K562 (cell line): ENCODE data around the gene KCNK1. TPM values are rescaled to one million over a fixed set of nuclear protein-coding genes. Genes with fewer than 3 reads are reported as not detected.

Source experiments
- ETV6 ChIP-seq, 3 experiments: fragments of 150-350 bp in 1 of 3; sonication (generic) in 1 of 3; formaldehyde crosslinking in 1 of 3; IDR thresholded peaks; 2 replicates each; pipeline versions ENCODE4 v1.6.1 to v1.8.0; 2014 to 2022; ENCODE audit warnings: borderline replicate concordance in 2 of 3, low read depth in 2 of 3, antibody characterized with exemption in 1 of 3, low read length in 1 of 3, mild to moderate bottlenecking in 1 of 3, missing genetic modification reagents in 1 of 3
- HDAC3 ChIP-seq: fragments of 450-650 bp; IDR thresholded peaks from 2 replicates; pipeline ENCODE4 v1.6.1; 2018; ENCODE audit warnings: borderline replicate concordance, mild to moderate bottlenecking, moderate library complexity; ENCODE audit not compliant: partially characterized antibody
- MYC ChIP-seq, 2 experiments: fragments of 250-450 bp in 1 of 2; sonication (Bioruptor Pico) in 1 of 2; IDR thresholded peaks; 2 replicates each; pipeline versions ENCODE4 v1.5.1 to v1.6.1; 2012 to 2021; ENCODE audit warnings: low read depth in 2 of 2, borderline replicate concordance in 1 of 2, improper control_type of control experiment in 1 of 2, low read length in 1 of 2, mild to moderate bottlenecking in 1 of 2, moderate library complexity in 1 of 2
- NR2F6 ChIP-seq: fragments of 450-650 bp; formaldehyde crosslinking; IDR thresholded peaks from 2 replicates; pipeline ENCODE4 v1.4.0; 2020; ENCODE audit warnings: mild to moderate bottlenecking
- RBM14 ChIP-seq: fragments of 200-400 bp; formaldehyde crosslinking; IDR thresholded peaks from 2 replicates; pipeline ENCODE4 v1.6.1; 2018; ENCODE audit warnings: low read depth, mild to moderate bottlenecking, low read length, moderate library complexity, borderline replicate concordance; ENCODE audit not compliant: insufficient read depth
- RFX1 ChIP-seq: fragments of 450-650 bp; IDR thresholded peaks from 2 replicates; pipeline ENCODE4 v1.6.1; 2016; ENCODE audit warnings: mild to moderate bottlenecking, moderate library complexity
- SRSF9 ChIP-seq: fragments of 200-400 bp; formaldehyde crosslinking; IDR thresholded peaks from 2 replicates; pipeline ENCODE4 v1.6.1; 2017; ENCODE audit warnings: low read depth, low read length, borderline replicate concordance
- ZKSCAN3 ChIP-seq: fragments of 250-450 bp; sonication (Bioruptor Pico); IDR thresholded peaks from 2 replicates; pipeline ENCODE4 v1.4.0; 2020
- ZNF431 ChIP-seq: sonication (generic); formaldehyde crosslinking; IDR thresholded peaks from 2 replicates; pipeline ENCODE4 v1.8.0; 2022; ENCODE audit warnings: mild to moderate bottlenecking, missing genetic modification reagents
- ZNF507 ChIP-seq: conservative IDR thresholded peaks from 2 replicates; pipeline ENCODE4 v1.6.1; 2017; ENCODE audit warnings: missing genetic modification characterization, missing compliant biosample characterization
- polyA plus RNA-seq, 8 experiments: library from polyadenylated mRNA; depleted of rRNA in 4 of 8; stranded (reverse) in 5 of 8; unstranded in 3 of 8; fragments of >200 nt; fragmentation: Nextera tagmentation in 2 of 8; fragmentation: Illumina TruSeq in 1 of 8; extraction: Ambion mirVana in 2 of 8; extraction: Trizol in 1 of 8; gene quantifications; 2 replicates each; pipeline versions ENCODE4 v1.2.1 to v1.2.3, GENCODE V29; 2011 to 2014; ENCODE audit warnings: inconsistent platforms in 1 of 8, missing spikeins in 1 of 8
- total RNA-seq, 7 experiments: library from RNA; depleted of rRNA in 6 of 7; stranded (reverse); fragments of >200 nt in 6 of 7; fragmentation: Illumina TruSeq in 2 of 7; extraction: Trizol in 2 of 7; gene quantifications; 2 replicates each; pipeline versions ENCODE4 v1.2.1 to v1.2.3, GENCODE V29; 2011 to 2021; ENCODE audit warnings: low replicate concordance in 1 of 7
- TF ChIP-seq, protein P1 (sequence below): fragments of 250-450 bp; sonication (Bioruptor Pico); IDR thresholded peaks from 2 replicates; pipeline ENCODE4 v1.9.0; 2021; ENCODE audit warnings: mild to moderate bottlenecking, inconsistent platforms
- TF ChIP-seq, protein P2 (sequence below): sonication (generic); formaldehyde crosslinking; IDR thresholded peaks from 2 replicates; pipeline ENCODE4 v1.8.0; 2022; ENCODE audit warnings: missing genetic modification reagents, mild to moderate bottlenecking, borderline replicate concordance
- TF ChIP-seq, protein P3 (sequence below): fragments of 450-650 bp; IDR thresholded peaks from 2 replicates; pipeline ENCODE4 v1.6.1; 2018; ENCODE audit warnings: mild to moderate bottlenecking, low read depth; ENCODE audit not compliant: partially characterized antibody

Gene KCNK1
- total and polyA plus RNA-seq, 9 of the 15 experiments (the other 6 are each of a cell fraction or from before 2014, with no cell fraction given), result 3.1 to 22.7 (median 6.0) TPM

DNA sequence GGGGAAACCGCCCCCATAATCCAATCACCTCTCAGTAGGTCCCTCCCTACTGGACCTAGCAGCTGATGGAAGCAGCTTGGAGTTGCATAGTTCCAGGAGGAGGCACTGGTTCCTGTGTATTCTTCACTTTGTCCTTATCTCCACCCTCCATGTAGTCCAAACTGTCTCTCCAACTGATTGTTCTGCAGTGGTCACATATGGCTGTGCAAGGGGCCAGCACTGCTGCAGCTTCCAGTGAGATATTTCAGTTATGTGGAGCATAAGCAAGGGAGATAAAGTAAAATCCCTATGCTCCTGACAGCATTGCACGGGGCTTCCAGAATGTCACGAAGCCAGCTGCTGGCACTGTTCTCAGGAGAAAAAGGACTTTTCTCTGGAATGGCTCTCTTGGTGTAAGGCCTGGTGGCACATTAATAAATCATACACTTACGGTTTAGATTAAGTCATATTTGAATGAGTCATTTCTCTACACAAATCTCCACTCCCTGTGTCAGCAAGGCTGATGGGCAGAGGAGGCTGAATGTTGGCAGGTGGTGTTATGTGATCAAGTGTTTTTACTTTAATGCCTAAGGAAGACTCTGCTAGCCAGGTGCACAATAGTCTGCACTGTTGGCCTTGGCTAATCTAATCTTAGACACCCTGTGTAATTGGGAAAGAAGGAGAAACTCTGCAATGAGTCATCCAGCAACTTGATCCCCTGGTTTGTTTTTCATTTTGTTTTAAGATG, 93.4 kb downstream of the KCNK1 start (continued):
- TF ChIP-seq ZNF507 (tag), result no peak
- TF ChIP-seq, protein P1, sequence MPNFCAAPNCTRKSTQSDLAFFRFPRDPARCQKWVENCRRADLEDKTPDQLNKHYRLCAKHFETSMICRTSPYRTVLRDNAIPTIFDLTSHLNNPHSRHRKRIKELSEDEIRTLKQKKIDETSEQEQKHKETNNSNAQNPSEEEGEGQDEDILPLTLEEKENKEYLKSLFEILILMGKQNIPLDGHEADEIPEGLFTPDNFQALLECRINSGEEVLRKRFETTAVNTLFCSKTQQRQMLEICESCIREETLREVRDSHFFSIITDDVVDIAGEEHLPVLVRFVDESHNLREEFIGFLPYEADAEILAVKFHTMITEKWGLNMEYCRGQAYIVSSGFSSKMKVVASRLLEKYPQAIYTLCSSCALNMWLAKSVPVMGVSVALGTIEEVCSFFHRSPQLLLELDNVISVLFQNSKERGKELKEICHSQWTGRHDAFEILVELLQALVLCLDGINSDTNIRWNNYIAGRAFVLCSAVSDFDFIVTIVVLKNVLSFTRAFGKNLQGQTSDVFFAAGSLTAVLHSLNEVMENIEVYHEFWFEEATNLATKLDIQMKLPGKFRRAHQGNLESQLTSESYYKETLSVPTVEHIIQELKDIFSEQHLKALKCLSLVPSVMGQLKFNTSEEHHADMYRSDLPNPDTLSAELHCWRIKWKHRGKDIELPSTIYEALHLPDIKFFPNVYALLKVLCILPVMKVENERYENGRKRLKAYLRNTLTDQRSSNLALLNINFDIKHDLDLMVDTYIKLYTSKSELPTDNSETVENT (CRISPR knock-in tag), result no peak
- no peak for TF ChIP-seq RBM14
- no peak for TF ChIP-seq RFX1
- TF ChIP-seq SRSF9, result no peak
- no peak for TF ChIP-seq ZKSCAN3 (CRISPR knock-in tag)
- no peak for TF ChIP-seq NR2F6 (CRISPR knock-in tag)
- peak; percentile 29 for TF ChIP-seq HDAC3
- no peak for TF ChIP-seq ZNF431 (CRISPR knock-in tag)
- TF ChIP-seq, protein P2, sequence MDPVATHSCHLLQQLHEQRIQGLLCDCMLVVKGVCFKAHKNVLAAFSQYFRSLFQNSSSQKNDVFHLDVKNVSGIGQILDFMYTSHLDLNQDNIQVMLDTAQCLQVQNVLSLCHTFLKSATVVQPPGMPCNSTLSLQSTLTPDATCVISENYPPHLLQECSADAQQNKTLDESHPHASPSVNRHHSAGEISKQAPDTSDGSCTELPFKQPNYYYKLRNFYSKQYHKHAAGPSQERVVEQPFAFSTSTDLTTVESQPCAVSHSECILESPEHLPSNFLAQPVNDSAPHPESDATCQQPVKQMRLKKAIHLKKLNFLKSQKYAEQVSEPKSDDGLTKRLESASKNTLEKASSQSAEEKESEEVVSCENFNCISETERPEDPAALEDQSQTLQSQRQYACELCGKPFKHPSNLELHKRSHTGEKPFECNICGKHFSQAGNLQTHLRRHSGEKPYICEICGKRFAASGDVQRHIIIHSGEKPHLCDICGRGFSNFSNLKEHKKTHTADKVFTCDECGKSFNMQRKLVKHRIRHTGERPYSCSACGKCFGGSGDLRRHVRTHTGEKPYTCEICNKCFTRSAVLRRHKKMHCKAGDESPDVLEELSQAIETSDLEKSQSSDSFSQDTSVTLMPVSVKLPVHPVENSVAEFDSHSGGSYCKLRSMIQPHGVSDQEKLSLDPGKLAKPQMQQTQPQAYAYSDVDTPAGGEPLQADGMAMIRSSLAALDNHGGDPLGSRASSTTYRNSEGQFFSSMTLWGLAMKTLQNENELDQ (CRISPR knock-in tag), result no peak
- no peak for TF ChIP-seq ETV6 (IDR thresholded peaks at IDR 0.05; ENCODE audit: borderline replicate concordance in 1 of 2, low read depth in 2 of 2, low read length in 1 of 2)
- no peak; the same call in 1 of the 2 replicates for TF ChIP-seq ETV6 (CRISPR knock-in tag; IDR thresholded peaks at IDR 0.05; ENCODE audit: borderline replicate concordance)
- TF ChIP-seq MYC (IDR thresholded peaks at IDR 0.05; ENCODE audit: low read depth, low read length), result no peak
- TF ChIP-seq MYC (CRISPR knock-in tag; IDR thresholded peaks at IDR 0.05; ENCODE audit: borderline replicate concordance, low read depth), result no peak
- TF ChIP-seq, protein P3, sequence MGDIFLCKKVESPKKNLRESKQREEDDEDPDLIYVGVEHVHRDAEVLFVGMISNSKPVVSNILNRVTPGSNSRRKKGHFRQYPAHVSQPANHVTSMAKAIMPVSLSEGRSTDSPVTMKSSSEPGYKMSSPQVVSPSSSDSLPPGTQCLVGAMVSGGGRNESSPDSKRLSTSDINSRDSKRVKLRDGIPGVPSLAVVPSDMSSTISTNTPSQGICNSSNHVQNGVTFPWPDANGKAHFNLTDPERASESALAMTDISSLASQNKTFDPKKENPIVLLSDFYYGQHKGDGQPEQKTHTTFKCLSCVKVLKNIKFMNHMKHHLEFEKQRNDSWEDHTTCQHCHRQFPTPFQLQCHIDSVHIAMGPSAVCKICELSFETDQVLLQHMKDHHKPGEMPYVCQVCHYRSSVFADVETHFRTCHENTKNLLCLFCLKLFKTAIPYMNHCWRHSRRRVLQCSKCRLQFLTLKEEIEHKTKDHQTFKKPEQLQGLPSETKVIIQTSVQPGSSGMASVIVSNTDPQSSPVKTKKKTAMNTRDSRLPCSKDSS, result no peak
